MCF 10A (cell line): ENCODE data around the gene TOP1. TPM values are rescaled to one million over a fixed set of nuclear protein-coding genes. Genes with fewer than 3 reads are reported as not detected.

Experiments
- BruUV-seq: library from RNA; stranded (reverse); fragments of 400-500 nt; replicated peaks from 2 replicates; lab custom pipeline; 2021; lab: Mats Ljungman, UMichigan
- CTCF ChIA-PET: fragments of 300-600 bp; sonication (Branson Sonifier 250); formaldehyde crosslinking; extraction: SDS; loops from one replicate; lab custom pipeline; 2021; ENCODE audit warnings: antibody characterized with exemption, inconsistent platforms; lab: Yijun Ruan, JAX
- POLR2A ChIA-PET: fragments of 300-600, 350-650 bp; sonication (Branson Sonifier 250); formaldehyde crosslinking; extraction: SDS; loops from one replicate; lab custom pipeline; 2020; ENCODE audit warnings: antibody characterized with exemption, inconsistent platforms; lab: Yijun Ruan, JAX
- DNase-seq: peaks from one replicate; pipeline ENCODE4 v3.0.0-alpha.2; 2018; ENCODE audit not compliant: unreplicated experiment
- H3K27ac Mint-ChIP-seq: one replicate; pipeline ENCODE4 v1.8.0; 2022; ENCODE audit warnings: mild to moderate bottlenecking, low read depth, mixed read lengths; ENCODE audit not compliant: unreplicated experiment
- H3K27me3 Mint-ChIP-seq: one replicate; pipeline ENCODE4 v1.8.0; 2022; ENCODE audit warnings: mixed read lengths; ENCODE audit not compliant: insufficient read depth, unreplicated experiment
- H3K36me3 Mint-ChIP-seq: one replicate; pipeline ENCODE4 v1.8.0; 2022; ENCODE audit warnings: mild to moderate bottlenecking, moderate library complexity, mixed read lengths; ENCODE audit not compliant: insufficient read depth, unreplicated experiment
- H3K4me1 Mint-ChIP-seq: one replicate; pipeline ENCODE4 v1.8.0; 2022; ENCODE audit warnings: mixed read lengths; ENCODE audit not compliant: insufficient read depth, unreplicated experiment
- H3K4me3 Mint-ChIP-seq: one replicate; pipeline ENCODE4 v1.8.0; 2022; ENCODE audit warnings: mild to moderate bottlenecking, moderate library complexity, mixed read lengths; ENCODE audit not compliant: unreplicated experiment
- H3K9me3 Mint-ChIP-seq: one replicate; pipeline ENCODE4 v1.8.0; 2022; ENCODE audit warnings: mixed read lengths; ENCODE audit not compliant: unreplicated experiment
- CTCF ChIP-seq: fragments of 200-600 bp; IDR thresholded peaks from one replicate; pipeline ENCODE4 v1.8.0; 2022; ENCODE audit warnings: antibody characterized with exemption, mild to moderate bottlenecking; ENCODE audit not compliant: unreplicated experiment
- intact Hi-C: fragments of 100-400 bp; cut with micrococcal nuclease; formaldehyde crosslinking; loops from 2 replicates; pipeline ENCODE4 v1.14.1; 2022
- total RNA-seq: library from RNA; stranded (reverse); gene quantifications from 2 replicates; pipeline ENCODE4 v1.2.3, GENCODE V29; 2022

TOP1 gene
- total RNA-seq, 1 experiment from 2014 or later = 174 TPM

- TF ChIP-seq CTCF = no peak
- H3K27ac Mint-ChIP-seq = no peak overlapping the region
- BruUV-seq = no TSS peak
- POLR2A ChIA-PET = interaction anchor here (0.9 to 1.4 kb wide), 2 partner anchors 16 to 105 kb away, joined by 3 read pairs; no protein-coding TSS in a partner anchor
- no peaks in the 10 kb centered on the region for H3K27me3 Mint-ChIP-seq
- H3K36me3 Mint-ChIP-seq = no peaks in the 10 kb centered on the region
- CTCF ChIA-PET = interaction anchor here (0.6 to 21.6 kb wide), 11 partner anchors 9 to 136 kb away, joined by 3 to 616 read pairs (median 4); no protein-coding TSS in a partner anchor
- intact Hi-C loops = no loop called here
- no peak overlapping the region for H3K4me3 Mint-ChIP-seq
- H3K4me1 Mint-ChIP-seq = peaks cover 15% of the 10 kb centered on the region
- H3K9me3 Mint-ChIP-seq = peaks cover 7% of the 10 kb centered on the region
- no peak for DNase-seq
Measured at GRCh38 chr20:40986774-40987173, 41.8 kb upstream of the TOP1 start.

GRCh38 chr20:40990542-40991120, 38.0 kb upstream of the TOP1 start:
- TF ChIP-seq CTCF = peak; percentile 71
- Mint-ChIP-seq H3K9me3 (peaks cover 3% of the 10 kb centered on the region), H3K27me3 (no peaks in the 10 kb centered on the region), H3K4me1 (peaks cover 15% of the 10 kb centered on the region), H3K36me3 (no peaks in the 10 kb centered on the region), H3K27ac (peak overlapping the region; percentile 88), H3K4me3 (no peak overlapping the region)
- intact Hi-C loops = loop anchor here (1.0 to 5.0 kb wide), 4 partner anchors 40 to 105 kb away; no protein-coding TSS in a partner anchor
- POLR2A ChIA-PET = interaction anchor here (0.6 to 5.2 kb wide), 34 partner anchors 9 to 350 kb away, joined by 3 to 37 read pairs (median 4); partner anchors contain the start of genes LPIN3 and TOP1
- CTCF ChIA-PET = interaction anchor here (0.5 to 21.6 kb wide), 50 partner anchors 10 to 1880 kb away, joined by 3 to 616 read pairs (median 8); partner anchors contain the start of gene LPIN3
- no TSS peak for BruUV-seq
- DNase-seq = peak; percentile 91

- Mint-ChIP-seq H3K9me3 (no peaks in the 10 kb centered on the region), H3K36me3 (no peaks in the 10 kb centered on the region), H3K4me3 (no peak overlapping the region), H3K4me1 (peaks cover 15% of the 10 kb centered on the region), H3K27ac (peak overlapping the region; percentile 88), H3K27me3 (no peaks in the 10 kb centered on the region)
- no peak for DNase-seq
- CTCF ChIA-PET = interaction anchor here (0.5 to 21.6 kb wide), 57 partner anchors 9 to 1945 kb away, joined by 3 to 616 read pairs (median 7); partner anchors contain the start of gene LPIN3
- intact Hi-C loops = loop anchor here (5.0 kb wide), 1 partner anchor 56 kb away; no protein-coding TSS in a partner anchor
- POLR2A ChIA-PET = interaction anchor here (0.6 to 5.2 kb wide), 33 partner anchors 8 to 349 kb away, joined by 3 to 37 read pairs (median 4); partner anchors contain the start of genes LPIN3 and TOP1
- no TSS peak for BruUV-seq
- TF ChIP-seq CTCF = no peak
Measured at GRCh38 chr20:40991181-40991889, 37.3 kb upstream of the TOP1 start.
